Muscle layer of duodenum (tissue), 2 donors: ENCODE data around the gene AATF.

Source experiments
- H3K27ac ChIP-seq: one replicate; pipeline ENCODE4 v1.7.0; 2013; ENCODE audit warnings: mild to moderate bottlenecking, low read length
- H3K27me3 ChIP-seq: one replicate; pipeline ENCODE4 v1.7.0; 2013; ENCODE audit warnings: low read depth, mild to moderate bottlenecking, control low read depth, low read length
- H3K36me3 ChIP-seq, 2 donors: one replicate each; pipeline ENCODE4 v1.7.0; 2013; ENCODE audit warnings: low read length in 2 of 2, control low read depth in 1 of 2, mild to moderate bottlenecking in 1 of 2; ENCODE audit not compliant: insufficient read depth in 2 of 2, control insufficient read depth in 1 of 2
- H3K4me1 ChIP-seq, 2 donors: one replicate each; pipeline ENCODE4 v1.7.0; 2013; ENCODE audit warnings: low read length in 2 of 2, mild to moderate bottlenecking in 2 of 2, control low read depth in 1 of 2, moderate library complexity in 1 of 2; ENCODE audit not compliant: insufficient read depth in 2 of 2, control insufficient read depth in 1 of 2
- H3K4me3 ChIP-seq, 2 donors: one replicate each; pipeline ENCODE4 v1.7.0; 2013; ENCODE audit warnings: low read length in 2 of 2, low read depth in 1 of 2, mild to moderate bottlenecking in 1 of 2
- H3K9me3 ChIP-seq, 2 donors: one replicate each; pipeline ENCODE4 v1.7.0; 2013; ENCODE audit warnings: low read length in 2 of 2, control low read depth in 1 of 2, mild to moderate bottlenecking in 1 of 2; ENCODE audit not compliant: control insufficient read depth in 1 of 2
- donor health status: healthy.

The AATF gene

GRCh38 chr17:37056622-37057021, 107.9 kb downstream of the AATF start:
- no peak overlapping the region for H3K4me3 ChIP-seq
- no peak overlapping the region for H3K27ac ChIP-seq
- no peaks in the 10 kb centered on the region for H3K27me3 ChIP-seq
- peaks cover 17 to 18% of the 10 kb centered on the region in 2 donors for H3K36me3 ChIP-seq
- no peaks in the 10 kb centered on the region for H3K9me3 ChIP-seq
- H3K4me1 ChIP-seq, result peaks cover 0 to 3% of the 10 kb centered on the region in 2 donors

DNA sequence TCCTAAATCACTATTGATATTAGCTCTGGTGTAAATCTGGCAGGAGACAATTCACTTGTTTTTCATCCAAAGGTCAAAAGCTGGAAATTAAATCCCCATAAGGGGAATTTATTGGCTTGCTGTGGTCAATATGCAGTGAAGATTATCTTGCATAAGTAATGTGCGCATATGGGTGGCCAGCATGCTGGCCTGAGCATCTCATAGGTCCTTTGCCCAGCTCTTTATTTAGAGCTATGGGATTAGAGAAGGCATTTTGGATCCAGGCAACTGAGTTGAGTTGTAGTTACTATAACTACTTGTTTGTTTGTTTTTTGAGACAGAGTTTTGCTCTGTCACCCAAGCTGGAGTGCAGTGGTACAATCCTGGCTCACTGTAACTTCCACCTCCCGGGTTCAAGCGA, 110.7 kb downstream of the AATF start:
- peaks cover 7 to 14% of the 10 kb centered on the region in 2 donors for H3K36me3 ChIP-seq
- H3K4me1 ChIP-seq, result no peaks in the 10 kb centered on the region
- no peaks in the 10 kb centered on the region for H3K9me3 ChIP-seq

GRCh38 chr17:37060094-37060493, 111.3 kb downstream of the AATF start:
- Histone ChIP-seq H3K4me3 (no peak overlapping the region), H3K27me3 (no peaks in the 10 kb centered on the region), H3K27ac (no peak overlapping the region), H3K9me3 (no peaks in the 10 kb centered on the region), H3K36me3 (peaks cover 4 to 9% of the 10 kb centered on the region in 2 donors), H3K4me1 (no peaks in the 10 kb centered on the region)

More for the DNA sequence above, 110.7 kb downstream of the AATF start:
- no peak overlapping the region for H3K4me3 ChIP-seq
- no peak overlapping the region for H3K27ac ChIP-seq
- no peaks in the 10 kb centered on the region for H3K27me3 ChIP-seq

DNA sequence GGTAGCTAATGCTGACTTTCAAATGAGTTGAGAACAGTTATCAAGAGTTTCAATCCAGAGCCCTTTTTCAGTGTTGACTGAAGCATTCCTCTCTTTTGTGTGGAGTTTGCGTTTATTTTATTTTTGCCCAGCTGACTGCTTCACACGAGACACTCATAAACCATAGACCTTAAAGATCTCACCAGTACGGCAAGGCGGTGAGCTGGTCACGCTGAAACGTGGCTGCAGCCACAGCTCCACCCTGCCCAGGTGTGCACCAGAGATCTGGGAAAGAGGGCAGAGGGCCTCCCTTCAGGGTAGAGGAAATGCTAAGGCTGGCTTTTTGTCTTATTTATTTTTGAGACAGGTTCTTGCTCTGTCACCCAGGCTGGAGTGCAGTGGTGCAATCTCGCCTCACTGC, 112.2 kb downstream of the AATF start:
- H3K4me3 ChIP-seq, result no peak overlapping the region
- H3K36me3 ChIP-seq, result peaks cover 4 to 9% of the 10 kb centered on the region in 2 donors
- no peaks in the 10 kb centered on the region for H3K27me3 ChIP-seq
- no peaks in the 10 kb centered on the region for H3K4me1 ChIP-seq
- no peaks in the 10 kb centered on the region for H3K9me3 ChIP-seq
- H3K27ac ChIP-seq, result no peak overlapping the region

DNA sequence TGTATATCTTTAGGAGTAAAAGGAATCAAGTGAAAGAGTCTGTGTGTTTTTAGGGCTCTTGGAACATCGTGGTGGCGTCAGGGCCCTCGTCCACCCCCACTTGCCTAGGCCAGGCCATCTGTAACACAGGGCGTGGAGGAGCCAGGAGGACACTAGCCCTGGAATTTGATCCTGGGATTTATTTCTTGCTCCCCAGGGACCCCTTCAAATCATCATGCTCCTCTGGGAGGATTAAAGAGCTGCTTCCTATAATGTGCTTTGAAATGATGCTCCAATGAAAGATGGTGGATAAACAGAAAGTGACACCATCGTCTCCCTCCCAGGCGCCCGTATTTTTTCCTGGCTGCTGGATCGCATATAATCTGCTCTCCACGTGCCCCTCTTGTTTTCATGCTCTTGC, 113.3 kb downstream of the AATF start:
- Histone ChIP-seq H3K27me3 (no peaks in the 10 kb centered on the region), H3K27ac (no peak overlapping the region), H3K4me1 (no peaks in the 10 kb centered on the region), H3K9me3 (no peaks in the 10 kb centered on the region), H3K4me3 (no peak overlapping the region), H3K36me3 (peaks cover under 1 to 1% of the 10 kb centered on the region in 2 donors)

DNA sequence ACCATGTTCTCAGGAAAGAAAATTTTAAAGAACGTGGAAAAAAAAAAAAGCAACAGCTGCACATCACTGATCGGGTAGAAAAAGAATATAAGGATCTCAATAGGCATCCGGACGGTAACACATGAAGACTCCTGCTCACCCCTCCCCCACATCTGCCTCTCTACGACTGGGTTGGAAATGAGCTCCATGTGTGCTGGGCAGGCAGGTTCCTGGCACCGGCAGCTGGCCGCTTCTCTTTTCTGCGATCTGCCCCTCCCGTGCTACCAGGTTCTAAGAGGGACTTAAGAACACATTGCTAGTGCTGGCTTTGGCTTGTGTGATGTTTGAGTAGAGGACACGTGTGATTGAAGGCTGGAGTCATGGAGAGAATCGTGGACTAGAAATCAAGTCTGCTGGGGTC, 115.5 kb downstream of the AATF start:
- H3K9me3 ChIP-seq, result no peaks in the 10 kb centered on the region
- no peak overlapping the region for H3K4me3 ChIP-seq
- no peak overlapping the region for H3K27ac ChIP-seq
- H3K4me1 ChIP-seq, result no peaks in the 10 kb centered on the region
- no peaks in the 10 kb centered on the region for H3K36me3 ChIP-seq
- no peaks in the 10 kb centered on the region for H3K27me3 ChIP-seq

DNA sequence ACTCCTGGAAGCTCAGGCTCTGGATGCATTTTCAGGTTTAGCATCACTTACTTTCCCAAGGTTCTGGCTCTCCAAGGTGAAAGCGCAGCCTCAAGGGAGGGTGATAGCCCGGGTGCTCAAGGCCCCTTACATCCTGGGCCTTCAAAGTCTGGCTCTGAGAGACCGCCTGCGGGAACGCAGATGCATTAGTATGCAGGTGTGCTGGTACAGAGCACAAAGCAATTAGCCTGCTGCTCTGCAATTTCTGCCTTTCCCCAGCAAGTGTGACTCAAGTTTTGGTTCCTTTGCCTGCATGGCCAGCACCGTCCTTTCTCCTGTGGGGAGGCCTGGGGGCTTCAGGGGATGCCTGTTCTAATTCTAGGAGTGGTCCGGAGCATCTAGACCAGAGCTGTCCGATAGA, 116.2 kb downstream of the AATF start:
- Histone ChIP-seq H3K36me3 (no peaks in the 10 kb centered on the region), H3K27me3 (no peaks in the 10 kb centered on the region), H3K9me3 (peaks cover 0 to 3% of the 10 kb centered on the region in 2 donors), H3K4me3 (no peak overlapping the region), H3K27ac (no peak overlapping the region), H3K4me1 (no peaks in the 10 kb centered on the region)

DNA sequence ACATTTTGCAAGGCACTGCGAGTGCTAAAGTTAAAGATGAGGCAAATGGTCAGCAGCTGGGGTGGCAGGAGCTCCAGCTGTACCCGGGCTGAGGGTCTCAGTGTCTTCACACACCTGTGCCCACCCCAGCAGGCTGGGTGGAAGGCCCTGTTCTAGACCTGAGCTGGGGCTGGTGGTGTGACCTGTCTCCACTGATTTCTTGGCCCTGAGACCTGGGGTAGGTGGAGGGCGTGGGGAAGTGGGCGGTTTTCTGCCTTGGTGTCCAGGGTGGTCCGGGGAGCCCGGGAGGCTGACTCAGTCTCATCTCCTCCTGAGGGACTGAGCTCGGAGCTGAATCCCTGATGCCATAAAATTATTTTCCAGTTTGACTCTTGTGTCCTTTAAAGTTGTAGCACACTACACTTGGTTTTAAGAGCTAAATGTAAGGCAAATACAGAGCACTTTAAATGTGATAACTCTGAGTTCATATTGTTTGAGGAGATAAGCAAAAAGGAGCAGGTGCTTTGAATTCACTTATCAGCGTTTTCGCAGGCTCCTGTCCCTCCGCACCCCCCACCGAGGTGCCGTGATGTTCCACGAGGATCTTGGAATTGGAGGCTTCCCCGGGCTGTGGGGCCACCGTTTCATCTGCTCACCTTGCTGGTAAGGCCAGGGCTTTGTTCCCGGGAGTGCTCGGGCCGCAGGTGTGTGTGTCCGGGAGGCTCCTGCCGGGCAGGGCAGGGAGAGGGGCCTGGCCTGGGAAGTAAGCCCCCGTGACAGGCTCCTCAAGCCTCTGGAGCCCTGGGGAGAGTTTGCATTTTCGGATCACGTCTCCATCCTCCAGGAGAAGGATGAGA, 117.0 kb downstream of the AATF start:
- peaks cover 0 to 3% of the 10 kb centered on the region in 2 donors for H3K9me3 ChIP-seq
- H3K36me3 ChIP-seq, result no peaks in the 10 kb centered on the region
- no peak overlapping the region for H3K4me3 ChIP-seq
- H3K4me1 ChIP-seq, result no peaks in the 10 kb centered on the region
- no peak overlapping the region for H3K27ac ChIP-seq
- H3K27me3 ChIP-seq, result no peaks in the 10 kb centered on the region

DNA sequence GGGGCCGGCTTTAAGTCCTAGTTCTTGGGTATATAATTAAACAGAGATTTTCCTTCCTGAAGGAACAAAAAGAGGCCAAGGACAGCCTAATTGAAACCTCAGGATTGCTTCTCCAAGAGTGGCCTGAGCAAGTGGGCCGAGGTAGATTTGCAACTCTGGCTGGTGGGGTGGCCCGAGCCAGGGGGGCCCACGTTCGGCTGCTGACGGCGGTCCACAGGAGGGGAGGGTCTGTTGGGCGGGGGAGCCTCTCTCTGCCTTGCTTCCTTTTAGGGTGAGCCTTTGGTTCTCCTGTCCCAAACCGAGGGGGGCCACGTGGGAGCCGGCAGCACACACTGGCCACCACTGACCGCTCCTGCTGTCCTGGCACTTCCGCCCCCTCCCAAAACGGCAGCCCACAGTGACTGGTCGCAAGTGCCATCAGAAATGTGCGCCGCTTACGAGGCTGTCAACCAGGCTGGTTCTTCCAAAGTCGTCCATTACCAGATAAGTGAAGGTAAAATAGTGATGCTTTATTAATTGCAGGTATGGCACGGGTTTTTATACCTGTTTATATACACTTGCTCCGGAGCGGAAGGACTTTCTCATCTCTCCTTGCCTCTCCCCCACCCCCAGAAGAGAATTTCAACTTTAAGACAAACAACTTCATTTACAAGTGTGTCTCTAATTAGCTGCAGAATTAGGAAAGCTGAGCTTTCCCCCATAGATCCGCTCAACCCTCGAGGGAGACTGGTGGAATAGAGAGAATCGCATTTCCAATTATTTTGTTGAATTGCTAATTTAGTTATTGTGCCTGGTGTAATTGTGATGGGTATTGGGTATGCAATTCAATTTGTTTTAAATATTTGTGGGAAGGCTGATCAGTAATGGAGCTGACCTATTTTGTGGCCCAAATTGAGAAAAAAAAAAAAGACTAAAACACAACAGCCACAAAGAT, 117.8 kb downstream of the AATF start:
- Histone ChIP-seq H3K27ac (no peak overlapping the region), H3K36me3 (no peaks in the 10 kb centered on the region), H3K4me1 (no peaks in the 10 kb centered on the region), H3K27me3 (no peaks in the 10 kb centered on the region), H3K4me3 (no peak overlapping the region), H3K9me3 (peaks cover 0 to 3% of the 10 kb centered on the region in 2 donors)

DNA sequence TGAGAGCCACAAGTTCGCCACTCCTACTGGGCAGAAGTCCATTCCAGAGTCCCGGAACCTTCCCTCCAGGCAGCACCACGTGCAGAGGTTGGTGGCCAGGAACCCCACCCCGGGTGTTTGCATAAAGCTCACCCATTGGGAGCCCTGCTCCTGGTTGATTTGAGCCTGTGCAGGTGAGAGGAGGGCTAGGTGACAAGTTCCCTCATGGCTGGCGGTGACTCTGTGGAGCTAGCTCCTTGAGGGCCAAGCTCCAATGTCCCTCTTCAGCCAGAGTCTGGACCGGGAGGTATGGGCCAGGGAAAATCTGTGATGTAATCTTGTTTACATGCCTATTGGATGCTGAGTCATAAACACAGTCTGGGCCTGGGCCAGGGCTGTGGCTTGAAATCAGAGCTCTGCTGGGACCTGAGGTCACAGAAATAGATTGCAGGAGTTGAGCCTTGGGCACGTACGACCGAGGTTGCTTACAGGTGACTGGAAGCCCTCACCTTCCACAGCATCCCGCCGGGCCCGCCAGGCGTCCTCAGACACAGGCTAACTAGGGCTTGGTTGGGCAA, 118.9 kb downstream of the AATF start:
- Histone ChIP-seq H3K4me3 (no peak overlapping the region), H3K9me3 (peaks cover 0 to 3% of the 10 kb centered on the region in 2 donors), H3K4me1 (no peaks in the 10 kb centered on the region), H3K27ac (peak overlapping the region; percentile 39), H3K27me3 (no peaks in the 10 kb centered on the region), H3K36me3 (no peaks in the 10 kb centered on the region)

DNA sequence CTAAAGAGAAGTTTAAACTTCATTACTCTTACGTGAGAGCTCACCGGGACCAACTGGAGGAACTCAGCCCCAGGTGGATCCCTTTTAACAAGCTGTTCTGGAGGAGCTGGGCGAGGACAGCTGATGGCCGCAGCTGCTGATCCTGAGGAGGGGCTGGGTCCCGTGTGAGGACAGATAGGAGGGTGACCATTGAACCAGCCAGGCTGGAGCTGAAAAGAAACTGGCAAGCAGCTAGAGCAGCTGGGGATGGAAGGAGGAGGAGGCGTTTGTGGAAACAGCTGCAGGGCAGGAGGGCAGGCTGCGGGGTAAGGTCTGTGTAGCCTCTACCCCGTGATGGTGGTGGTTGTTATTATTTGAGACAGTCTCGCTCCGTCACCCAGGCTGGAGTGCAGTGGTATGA, 119.5 kb downstream of the AATF start:
- Histone ChIP-seq H3K27ac (peak overlapping the region; percentile 39), H3K27me3 (no peaks in the 10 kb centered on the region), H3K4me1 (no peaks in the 10 kb centered on the region), H3K36me3 (no peaks in the 10 kb centered on the region), H3K9me3 (peaks cover 0 to 3% of the 10 kb centered on the region in 2 donors), H3K4me3 (no peak overlapping the region)
